D341Med (cell line): ENCODE data around the gene SFMBT2.
"Not testable (repeated sequence)": the region's sequence is repeated elsewhere in the genome, so short reads cannot be mapped to it uniquely, and the experiment has no call there.

ENCODE experiments used
- DNase-seq: peaks from one replicate; pipeline ENCODE4 v3.0.0; 2012; ENCODE audit warnings: low spot score

SFMBT2 gene

DNA sequence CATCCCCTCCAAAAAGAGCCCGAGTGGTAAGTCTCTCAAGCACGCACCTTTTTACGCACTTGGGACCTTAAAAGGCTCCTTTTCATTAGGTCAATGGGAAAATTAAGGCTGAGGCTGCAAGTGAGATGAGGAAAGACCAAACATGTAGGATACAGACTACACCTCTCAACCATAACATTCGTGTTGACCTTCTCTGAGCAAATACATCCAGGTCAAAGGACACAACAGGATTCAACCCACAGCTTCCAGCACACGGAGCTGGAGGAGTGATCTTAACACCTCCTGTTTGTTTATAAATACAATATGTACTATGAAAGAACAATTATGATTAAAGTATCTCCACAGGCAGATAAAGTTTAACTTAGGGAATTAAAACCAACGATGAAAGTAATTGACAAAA, 9.7 kb downstream of the SFMBT2 start:
- DNase-seq: no peak

- no peak for DNase-seq
Observed at GRCh38 chr10:7400068-7400715, 10.6 kb downstream of the SFMBT2 start.

- no peak for DNase-seq
Observed at GRCh38 chr10:7399533-7399932, 11.3 kb downstream of the SFMBT2 start.

DNA sequence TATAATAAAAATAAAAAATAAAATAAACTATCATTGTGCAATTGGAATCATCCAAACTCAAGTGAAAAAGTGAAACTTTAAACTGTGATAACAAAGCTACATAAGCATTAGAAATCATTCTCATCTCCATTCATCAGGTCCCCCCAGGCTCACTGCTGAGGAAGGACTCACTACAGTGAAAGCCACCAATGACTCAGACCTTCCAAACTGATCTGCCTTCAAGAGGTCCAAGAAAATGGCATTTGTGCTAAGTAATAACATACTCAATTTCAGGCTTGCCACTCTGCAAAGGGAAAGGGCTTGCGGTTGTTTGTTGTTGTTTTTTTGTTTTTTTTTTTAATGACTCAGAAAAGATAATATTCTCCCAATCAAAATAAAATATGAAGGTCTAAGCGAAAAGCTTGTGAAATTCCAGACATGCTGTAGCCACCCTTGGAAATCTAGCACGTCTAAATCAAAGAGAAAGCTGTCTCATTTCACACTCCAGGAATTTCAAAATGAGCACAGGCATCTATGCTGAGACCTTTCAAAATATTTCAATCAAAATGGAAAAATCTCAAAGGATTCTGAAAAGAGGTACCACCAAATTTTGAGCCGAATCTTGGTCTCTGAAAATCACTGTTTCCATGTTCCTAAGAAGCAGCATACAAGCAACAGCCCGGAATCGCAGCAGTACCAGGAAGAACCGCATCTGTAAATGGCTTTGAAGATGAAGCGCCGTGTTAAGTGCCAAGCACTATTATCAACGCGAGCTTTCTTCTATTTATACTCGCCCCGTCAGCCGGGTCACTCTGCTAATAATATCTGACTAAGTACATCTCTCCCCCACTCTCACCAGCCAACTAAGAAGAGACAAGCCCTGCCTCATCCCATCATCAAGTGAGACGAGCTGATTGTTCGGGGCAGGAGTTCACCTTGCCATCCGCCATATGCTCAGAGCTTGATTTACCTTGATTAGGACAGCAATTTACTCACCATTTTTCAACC, 13.5 kb downstream of the SFMBT2 start:
- DNase-seq: no peak

GRCh38 chr10:7392301-7392700, 18.5 kb downstream of the SFMBT2 start:
- not testable (repeated sequence) for DNase-seq

GRCh38 chr10:7391748-7392147, 19.1 kb downstream of the SFMBT2 start:
- DNase-seq: no peak

DNA sequence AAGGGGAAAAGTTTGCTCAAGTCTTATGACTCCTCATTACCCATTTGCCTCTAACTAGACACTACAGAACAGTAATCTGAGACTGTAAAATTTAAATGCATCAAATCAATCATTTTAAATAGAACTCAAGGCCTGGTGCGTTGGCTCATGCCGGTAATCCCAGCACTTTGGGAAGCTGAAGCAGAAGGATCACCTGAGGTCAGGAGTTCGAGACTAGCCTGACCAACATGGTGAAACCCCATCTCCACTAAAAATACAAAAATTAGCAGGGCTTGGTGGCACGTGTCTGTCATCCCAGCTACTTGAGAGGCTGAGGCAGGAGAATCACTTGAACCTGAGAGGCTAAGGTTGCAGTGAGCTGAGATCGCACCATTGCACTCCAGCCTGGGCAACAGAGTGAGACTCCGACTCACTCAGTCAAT, 20.1 kb downstream of the SFMBT2 start:
- DNase-seq: not testable (repeated sequence)

DNA sequence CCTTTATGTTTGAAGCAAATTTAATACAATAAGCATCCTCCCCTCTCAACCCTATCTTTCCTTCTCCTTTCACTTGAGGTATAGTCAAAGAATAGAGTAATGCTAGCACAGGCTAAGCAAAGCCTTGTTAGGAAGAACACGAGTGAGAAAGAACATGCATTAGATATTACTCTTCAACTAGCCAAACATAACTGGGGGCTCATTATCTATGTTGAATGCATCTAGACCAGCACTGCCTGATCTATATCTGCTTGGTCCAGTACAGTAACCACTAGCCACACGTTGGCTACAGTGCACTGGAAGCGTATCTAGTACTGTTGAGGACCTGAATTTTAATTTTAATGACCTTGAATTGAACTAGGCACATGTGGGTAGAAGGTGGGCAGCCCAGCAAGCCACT, 21.0 kb downstream of the SFMBT2 start:
- DNase-seq: no peak

GRCh38 chr10:7389346-7389745, 21.5 kb downstream of the SFMBT2 start:
- no peak for DNase-seq

- DNase-seq: no peak
Observed at GRCh38 chr10:7388602-7389001, 22.2 kb downstream of the SFMBT2 start.

- DNase-seq: not testable (repeated sequence)
Observed at GRCh38 chr10:7388149-7388548, 22.7 kb downstream of the SFMBT2 start.

DNA sequence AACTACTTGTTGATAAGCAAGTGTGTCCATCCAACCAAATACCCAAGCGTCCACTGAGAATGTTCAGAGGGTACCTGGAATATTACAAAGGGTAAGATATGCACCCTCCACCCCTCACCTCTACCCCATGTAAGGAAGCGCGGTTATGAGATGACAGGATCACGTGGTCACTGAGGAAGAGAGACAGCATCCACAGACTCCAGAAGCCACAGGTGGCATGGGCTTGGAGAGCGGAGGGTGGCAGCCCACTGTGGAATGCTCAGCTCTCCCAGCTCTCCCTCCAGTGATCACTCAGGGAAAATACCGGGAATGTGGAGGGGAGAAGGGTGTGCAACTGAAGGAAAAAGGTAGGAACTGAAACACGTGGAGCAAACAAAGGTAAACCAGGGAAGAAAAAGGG, 25.7 kb downstream of the SFMBT2 start:
- DNase-seq: no peak

GRCh38 chr10:7383442-7383841, 27.4 kb downstream of the SFMBT2 start:
- no peak for DNase-seq

- DNase-seq: no peak
Observed at GRCh38 chr10:7380704-7381241, 30.1 kb downstream of the SFMBT2 start.

DNA sequence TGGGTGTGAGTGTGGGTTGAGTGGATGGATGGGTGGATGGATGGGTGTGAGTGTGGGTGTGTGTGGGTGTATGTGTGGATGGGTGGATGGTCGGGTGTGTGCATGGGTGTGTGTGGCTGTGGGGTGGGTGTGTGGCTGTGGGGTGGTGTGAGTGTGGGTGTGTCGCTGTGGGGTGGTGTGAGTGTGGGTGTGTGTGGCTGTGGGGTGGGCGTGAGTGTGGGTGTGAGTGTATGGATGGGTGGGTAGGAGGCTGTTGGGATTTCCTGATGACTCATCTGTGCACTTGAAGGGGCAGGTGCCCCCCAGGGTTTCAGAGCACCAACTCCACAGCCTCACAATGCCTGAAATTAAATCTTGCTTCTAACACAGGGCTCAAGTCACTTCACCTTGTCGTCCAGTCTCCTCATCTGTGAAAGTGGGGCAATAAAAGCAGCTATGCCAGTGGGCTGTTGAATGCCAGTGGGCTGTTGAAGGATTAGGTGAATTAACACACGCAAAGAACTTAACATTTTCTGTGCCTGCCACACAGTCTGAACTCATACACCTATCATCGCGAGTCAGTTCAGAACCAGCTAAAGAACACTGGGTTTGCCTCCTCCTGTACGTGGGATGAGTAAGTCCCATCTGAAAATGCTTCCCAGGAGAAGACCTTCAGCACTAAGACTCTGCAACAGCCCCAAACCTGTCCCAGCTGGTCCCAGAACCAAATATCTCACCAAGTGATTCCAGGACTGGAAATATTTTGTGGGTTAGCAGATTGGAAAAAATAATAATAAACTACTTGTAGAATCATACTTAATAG, 32.0 kb downstream of the SFMBT2 start:
- no peak for DNase-seq

DNA sequence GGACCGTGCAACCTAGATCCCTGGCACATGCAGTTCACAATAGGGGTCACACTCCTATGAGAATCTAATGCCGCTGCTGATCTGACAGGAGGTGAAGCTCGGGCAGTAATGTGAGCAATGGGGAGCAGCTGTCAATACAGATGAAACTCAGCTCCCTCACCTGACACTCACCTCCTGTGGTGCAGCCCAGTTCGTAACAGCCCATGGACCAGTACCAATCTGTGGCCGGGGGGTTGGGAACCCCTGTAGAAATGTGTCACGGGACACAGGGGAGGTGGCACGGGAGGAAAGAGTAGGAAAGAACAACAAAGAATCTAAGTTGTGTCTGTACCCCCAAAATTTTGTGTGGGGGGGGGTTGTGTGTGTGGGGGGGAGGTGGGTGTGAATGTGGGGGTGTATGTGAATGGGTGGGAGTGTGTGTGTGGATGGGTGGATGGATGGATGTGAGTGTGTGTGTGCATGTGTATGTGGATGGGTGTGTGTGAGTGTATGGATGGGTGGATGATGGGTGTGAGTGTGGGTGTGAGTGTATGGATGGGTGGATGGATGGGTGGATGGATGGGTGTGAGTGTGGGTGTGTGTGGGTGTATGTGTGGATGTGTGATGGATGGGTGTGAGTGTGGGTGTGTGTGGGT, 33.1 kb downstream of the SFMBT2 start:
- no peak for DNase-seq

DNA sequence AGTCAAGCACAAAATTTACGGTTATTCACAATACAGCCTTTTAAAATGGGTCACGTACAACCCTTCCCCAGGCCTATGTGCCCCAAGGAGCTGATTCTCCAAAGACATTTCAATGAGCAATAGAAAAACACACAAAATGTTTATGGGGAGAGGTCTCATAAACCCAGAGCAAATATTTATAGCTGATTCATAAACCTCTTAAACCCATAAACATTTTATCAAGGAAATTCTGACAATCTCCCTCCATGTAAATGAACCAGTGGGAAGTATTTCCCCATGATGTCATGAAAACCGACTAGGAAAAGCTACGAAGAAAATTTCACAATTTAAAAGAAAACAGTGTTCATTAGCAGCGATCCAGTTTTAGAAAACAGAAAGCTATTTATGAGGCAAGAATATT, 36.0 kb downstream of the SFMBT2 start:
- no peak for DNase-seq

GRCh38 chr10:7373039-7373438, 37.8 kb downstream of the SFMBT2 start:
- no peak for DNase-seq

DNA sequence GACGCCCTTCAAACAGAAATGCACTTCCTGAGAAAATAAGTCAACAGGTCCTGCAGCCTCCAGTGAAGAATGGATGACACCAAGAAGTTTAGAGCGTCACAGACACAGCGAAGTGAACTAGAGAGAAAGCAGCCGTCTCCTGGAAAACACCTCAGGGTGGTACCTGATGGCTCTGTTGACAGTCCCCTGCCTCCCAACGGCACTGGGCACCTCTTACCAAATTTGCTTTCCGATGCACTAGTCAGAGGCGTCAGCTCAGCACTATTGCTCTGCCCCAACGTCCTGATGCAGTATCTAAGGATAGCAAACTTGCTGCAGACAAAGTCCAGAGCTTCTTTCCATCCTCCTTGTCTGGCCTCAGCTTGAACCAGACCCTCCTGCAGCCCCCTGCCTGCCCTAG, 38.3 kb downstream of the SFMBT2 start:
- DNase-seq: no peak

DNA sequence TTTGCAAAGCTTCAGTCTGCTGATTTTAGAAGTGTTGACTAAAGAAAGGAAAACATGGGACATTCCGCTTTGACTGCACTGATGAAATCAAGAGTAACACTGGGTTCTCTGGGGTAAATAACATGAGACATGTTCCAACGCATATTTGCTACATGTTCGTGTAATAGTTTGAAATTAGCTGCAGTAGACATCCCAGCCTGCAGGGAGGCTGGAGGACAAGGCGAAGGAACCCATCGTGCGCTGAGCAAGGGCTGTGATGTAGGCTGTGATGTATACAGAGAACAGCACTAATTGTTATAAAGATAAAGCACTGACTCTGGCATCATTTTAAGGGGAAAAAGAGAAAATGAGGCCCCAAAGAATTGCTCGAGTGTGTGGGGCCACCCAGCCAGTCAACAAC, 40.3 kb downstream of the SFMBT2 start:
- DNase-seq: no peak

DNA sequence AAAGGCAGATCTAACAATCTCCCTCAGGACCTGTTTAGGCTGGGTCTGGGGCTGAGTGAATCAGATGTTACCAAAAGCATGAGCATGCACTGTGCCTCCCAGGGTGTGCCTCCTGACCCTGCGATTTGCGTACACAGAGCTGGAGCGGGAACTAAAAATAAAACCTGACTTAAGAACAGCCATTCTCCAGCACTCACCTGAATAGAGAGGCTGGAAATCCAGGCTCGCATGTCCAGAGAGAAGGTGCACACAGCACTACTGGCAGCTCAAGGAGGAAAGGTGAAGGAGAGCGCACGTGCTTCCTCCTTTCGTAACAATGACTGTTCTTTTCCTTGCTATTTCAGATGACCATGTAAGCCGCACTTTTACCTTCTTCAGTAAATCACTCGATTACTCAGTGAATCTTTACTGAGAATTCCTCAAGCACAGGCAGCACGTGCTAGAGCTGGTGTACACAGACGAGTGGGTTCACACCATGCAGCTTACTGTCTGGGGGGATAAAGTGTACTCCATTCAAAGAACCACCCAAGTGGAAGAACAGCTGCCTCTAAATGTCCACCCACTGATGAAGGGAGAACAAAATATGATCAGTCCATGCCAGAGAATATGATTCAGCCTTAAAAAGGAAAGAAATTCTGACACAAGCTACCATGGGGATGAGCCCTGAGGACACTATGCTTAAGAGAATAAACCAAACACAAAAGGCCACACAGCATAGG, 45.6 kb downstream of the SFMBT2 start:
- DNase-seq: no peak
